ENCODE results near the gene CTU2. TPM values are rescaled to one million over a fixed set of nuclear protein-coding genes. Genes with fewer than 3 reads are reported as not detected.

Gene CTU2
- total RNA-seq, 1 donor from 2014 or later = 11.6 TPM

DNA sequence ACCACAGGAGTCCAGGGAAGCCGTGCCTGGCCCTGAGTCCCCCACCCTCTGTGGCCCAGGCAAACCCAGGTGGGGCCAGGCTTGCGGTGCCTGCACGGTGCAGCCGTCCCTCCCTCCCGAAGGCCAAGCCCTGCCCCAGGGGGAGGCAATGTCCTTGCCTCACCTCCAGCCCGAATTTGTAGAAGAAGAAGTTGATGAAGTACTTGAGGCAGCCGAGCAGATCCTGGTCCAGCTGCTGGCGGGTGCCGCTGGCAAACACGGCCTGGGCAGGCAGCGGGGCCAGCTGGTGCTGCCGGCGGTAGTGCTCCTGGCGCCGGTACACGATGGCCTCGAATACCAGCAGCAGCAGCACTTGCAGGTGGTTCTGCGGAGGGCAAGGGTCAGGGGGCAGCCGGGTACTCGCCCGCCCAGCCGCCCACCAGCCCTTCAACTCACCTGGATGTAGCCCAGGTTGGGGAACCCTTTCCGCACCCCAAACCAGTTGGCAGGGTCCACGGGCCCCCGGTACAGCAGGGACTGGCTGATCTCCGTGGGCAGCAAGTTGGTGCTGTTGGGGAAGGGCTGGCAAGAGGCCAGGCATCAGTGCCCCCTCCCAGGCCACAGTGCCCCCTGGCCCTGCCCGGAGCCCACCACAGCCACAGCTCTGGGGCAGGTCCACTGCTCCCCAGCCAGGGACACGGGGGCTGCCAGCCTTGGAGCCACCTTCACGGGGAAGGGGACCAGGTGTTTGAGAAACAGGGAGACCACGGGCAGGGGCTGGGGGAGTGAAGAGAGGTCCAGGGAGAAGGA, 26.1 kb downstream of the CTU2 start:
- no peak for DNase-seq

GRCh38 chr16:88732961-88733294, 26.6 kb downstream of the CTU2 start:
- DNase-seq = no peak

GRCh38 chr16:88733630-88734360, 27.5 kb downstream of the CTU2 start:
- no peak for DNase-seq

- DNase-seq = no peak
Measured at GRCh38 chr16:88734361-88734728, 28.0 kb downstream of the CTU2 start.

DNA sequence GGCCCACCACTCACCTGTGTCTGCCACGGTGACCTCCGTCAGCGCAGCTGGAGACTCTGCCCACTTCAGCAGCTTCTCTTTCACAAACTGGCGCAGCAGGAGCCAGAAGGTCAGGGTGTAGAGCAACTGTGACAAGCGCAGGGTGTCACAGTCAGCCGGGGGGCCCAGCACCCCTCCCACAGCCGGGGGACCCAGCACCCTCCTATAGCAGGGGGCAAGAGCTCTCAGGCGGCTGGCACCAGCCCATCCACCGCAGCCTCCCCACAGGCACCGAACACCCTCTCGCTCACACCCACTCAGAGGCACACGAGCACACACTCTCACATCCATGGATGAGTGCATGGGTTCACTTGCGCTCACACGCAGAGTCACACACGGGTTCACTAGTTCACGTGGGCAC, 28.8 kb downstream of the CTU2 start:
- no peak for DNase-seq

DNA sequence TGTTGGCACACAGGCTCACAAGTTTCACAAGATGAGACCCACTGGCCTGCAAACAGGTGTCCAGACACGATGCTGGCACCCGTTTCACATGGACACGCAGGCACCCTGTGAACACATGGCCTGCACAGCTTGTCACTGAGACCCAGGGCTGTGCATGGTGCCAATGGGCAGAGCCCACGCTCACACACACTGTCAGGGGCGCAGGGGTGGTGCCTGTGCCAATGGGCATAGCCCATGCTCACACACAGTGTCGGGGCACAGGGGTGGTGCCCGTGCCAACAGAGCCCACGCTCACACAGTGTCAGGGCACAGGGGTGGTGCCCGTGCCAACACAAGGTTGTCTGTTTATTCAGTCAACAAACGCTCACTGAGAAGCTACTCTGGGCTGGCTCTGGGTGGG, 29.3 kb downstream of the CTU2 start:
- no peak for DNase-seq

DNA sequence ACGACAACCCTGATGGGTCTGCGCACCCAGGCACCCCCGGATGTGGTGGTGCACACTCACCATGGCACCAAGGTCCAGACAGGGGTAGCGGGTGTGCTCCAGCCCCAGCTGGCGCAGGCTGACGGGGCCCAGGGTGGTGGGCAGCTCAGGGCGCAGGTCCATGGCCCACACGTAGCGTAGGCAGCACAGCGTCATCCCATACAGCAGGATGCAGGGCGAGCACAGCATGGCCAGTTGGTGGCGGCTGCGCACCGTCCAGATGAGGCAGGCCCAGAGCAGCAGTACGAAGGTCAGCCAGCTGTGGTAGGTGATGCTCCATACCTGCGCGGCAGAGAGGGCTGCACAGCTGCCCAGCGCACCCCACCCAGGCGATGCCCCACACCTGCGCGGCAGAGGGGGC, 29.8 kb downstream of the CTU2 start:
- no peak for DNase-seq

DNA sequence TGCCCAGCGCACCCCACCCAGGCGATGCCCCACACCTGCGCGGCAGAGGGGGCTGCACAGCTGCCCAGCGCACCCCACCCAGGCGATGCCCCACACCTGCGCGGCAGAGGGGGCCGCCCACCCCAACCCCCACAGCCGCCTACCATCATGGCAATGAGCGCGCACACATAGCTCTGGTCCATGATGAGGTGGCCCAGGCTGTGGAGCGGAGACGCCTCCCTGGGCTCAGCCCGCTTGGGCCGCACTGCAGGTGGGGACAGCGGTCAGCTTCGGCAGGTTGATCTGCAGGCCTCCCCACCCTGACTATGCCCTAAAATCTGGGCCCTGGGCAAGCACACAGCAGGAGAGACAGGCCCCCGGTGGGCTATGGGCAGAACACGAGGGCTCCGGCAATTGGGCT, 30.2 kb downstream of the CTU2 start:
- DNase-seq = no peak

GRCh38 chr16:88737298-88738150, 31.2 kb downstream of the CTU2 start:
- peak; percentile 83 for DNase-seq

DNA sequence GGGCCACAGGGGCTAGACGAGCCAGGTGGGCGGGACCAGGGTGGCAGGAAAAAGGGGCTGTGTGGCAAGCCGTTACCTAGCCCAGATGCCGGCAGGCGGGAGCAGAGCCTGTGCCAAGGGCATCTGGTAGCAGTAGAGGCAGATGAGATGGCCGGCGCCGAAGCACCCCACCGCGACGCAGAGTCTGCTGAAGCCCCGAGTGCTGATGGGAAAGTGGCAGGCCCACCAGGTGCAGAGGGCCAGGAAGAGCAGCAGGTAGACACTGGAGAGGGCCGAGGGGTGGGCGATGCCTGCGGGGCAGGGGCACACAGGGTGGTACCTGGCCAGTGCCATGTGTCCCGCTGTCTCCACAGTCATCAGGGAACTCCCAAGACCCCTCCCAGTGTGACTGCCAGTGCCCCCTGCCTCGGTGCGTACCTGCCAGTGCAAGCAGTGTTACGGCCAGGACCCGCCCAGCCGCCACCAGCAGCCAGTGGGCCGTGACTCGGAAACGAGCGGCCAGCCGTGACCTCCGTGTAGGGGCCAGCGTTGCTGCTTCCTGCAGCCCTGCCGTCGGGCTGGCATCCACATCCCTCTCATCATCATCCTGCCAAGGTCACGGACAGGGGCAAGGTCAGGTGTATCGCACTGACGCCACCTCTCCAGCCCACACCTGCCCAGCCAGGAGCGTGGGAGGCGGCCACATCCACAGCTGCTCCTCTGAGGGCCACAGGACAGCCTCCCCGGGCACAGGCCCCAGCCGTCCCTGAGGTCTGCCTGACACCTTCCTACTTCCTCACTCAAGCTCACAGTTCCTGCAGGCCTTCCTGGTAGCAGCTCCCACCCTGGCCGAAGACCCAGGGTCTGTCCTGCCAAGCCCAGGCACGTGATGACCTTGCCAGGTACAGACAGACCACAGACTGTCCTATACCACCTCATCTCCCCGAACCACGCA, 32.1 kb downstream of the CTU2 start:
- no peak for DNase-seq

- DNase-seq = no peak
Measured at GRCh38 chr16:88739139-88739976, 33.1 kb downstream of the CTU2 start.

DNA sequence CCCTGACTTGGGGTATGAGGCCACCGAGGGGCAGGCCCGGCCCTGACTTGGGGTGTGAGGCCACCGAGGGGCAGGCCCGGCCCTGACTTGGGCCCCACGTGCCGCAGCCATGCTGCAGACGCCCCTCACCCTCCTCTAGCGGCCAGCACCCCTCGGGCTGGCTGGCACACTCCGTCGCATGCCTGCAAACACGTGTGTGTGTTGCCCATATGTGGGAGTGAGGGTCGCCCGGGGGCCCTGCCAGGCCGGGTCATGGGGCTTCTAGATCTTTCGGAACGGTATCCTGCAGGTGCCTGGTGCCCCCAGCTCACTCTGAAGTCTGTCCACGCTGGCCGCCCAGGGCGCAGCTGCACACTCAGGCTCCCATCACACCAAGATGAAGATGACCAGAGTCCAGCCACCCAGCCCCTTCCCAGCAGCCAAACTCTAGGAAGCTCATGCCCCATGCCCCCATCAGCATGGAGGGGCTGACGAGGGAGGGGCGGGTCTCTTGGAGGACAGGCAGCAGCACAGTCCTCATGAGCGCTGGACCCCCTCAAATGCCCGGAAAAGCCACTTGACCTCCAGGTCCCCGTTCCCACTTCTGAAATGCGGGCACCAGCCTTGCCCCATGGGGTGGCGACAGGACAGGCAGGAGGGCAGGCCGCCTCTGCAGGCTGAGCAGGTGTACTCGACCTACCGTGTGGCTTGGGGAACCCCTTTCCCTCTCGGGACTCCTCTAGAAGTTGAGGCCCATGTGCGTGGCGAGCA, 33.8 kb downstream of the CTU2 start:
- no peak for DNase-seq

- no peak for DNase-seq
Measured at GRCh38 chr16:88740727-88741055, 34.4 kb downstream of the CTU2 start.

- no peak for DNase-seq
Measured at GRCh38 chr16:88741368-88741767, 35.1 kb downstream of the CTU2 start.

DNA sequence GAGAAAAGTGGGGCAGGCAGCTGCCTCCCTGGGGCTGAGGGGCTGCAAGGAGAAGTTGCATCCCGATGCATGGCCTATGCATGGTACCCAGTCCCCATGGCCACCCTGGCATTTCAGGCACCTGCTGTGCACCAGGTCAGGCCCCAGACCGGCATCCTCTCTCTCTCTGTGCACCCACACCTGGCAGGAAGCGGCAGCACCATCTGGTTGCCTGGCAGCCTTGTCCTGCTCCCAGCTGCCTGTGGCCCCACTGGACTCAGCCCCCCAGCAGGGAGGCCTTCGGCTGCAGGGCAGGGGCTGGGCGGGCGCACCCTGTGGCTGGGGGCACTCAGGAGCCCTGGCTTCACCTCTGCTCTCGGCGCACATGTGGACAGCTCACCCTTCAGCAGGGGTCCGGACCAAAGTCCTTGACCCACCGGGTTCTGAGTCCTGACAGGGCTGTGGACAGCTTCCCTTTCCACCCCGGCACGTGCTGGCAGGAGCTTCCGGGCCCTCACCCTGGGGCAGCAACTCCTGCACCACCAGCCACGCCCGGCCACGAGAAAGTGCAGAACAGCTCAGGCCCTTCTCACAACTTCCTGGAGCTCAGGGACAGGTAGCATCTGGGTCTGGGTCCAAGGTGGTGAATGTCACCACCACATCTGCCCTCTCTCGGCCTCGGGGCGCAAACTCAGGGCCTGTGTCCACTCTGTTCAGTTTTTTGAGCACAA, 36.7 kb downstream of the CTU2 start:
- no peak for DNase-seq

- peak; percentile 81 for DNase-seq
Measured at GRCh38 chr16:88743693-88744576, 37.6 kb downstream of the CTU2 start.

DNA sequence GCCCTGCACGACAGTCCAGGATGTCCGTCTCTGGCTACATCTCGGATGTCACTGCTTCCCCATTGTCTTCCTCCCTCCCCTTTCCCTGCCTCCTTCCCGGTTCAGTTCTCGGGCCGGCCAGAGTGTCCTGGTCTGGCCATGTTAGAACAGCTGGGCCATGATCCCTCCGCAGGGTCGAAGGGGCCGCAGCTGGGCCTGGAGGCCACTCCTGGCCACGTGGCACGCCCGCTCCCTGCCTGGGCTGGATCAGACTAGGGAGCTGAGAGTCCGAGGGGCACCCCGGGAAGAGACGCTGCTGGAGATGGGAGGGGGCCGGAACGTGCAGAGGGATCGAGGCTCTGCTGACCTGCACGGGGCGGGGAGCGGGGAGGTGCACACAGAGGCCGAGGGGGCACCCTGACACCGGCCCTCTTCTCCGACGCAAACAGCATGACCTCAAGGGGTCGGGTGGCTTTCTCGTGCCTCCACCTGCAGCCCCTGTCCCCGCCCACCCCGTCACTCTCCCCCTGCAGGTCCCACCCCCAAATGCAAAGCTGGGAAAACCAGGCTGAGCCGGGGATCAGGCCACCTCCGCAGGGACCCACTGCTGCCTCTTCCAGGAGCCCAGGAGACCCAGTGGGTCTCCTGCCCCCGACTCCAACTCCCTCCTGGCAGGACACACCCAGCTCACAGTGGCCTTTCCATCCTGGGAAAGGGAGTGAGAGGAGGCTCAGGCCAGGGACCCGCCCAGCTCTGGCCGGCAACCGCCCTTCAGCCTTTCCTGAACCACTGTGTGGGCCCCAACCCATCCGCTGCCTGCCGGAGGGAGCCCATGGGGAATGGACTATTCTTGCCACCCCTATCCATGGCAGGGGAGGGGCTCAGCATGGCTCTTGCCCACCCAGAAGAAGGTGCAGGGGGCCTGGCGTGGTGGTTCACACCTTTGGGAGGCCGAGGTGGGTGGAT, 38.5 kb downstream of the CTU2 start:
- no peak for DNase-seq

GRCh38 chr16:88746506-88746905, 40.2 kb downstream of the CTU2 start:
- no peak for DNase-seq

Data from dermis blood vessel endothelial cell (primary cell).